ENCODE data around the gene ARMH4.

ARMH4 gene

DNA sequence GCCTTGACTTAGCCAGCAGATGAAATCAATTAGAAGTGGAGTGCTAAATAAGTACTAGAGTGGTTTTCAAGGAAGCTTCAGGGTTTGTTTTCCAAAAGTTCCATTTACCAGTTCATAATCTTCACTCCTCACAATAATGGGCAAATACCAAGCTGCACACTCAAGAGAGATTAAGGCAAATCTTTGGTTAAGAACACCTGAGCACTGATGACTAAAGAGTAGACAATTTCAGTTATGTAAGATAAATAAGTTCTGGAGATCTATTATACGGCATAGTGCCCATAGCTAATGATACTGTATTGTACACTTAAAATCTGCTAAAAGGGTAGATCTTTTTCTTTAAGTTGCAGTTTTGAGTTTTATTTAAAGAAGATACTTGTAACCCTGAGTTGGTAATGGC lies 125.0 kb downstream of the ARMH4 start:
- DNase-seq: no peak

DNA sequence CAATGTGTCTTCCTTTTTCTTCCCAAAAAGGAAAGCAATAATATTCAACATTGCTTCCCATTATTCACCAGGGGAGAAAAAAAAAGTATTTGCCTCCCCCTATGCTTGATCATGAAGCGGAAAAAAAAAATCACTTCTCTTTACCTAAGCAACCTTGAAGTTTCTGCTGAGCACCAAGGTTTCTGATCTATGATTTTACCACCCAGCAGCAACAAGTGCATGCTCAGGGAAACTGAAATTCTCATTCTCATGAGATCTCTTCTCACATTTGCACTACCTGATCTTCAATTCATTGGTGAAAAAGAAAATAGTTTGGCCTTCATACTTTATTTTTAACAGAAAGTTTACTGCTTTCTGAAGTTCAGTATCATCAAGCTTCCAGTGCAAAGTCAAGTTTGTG lies 125.8 kb downstream of the ARMH4 start:
- DNase-seq: no peak

DNA sequence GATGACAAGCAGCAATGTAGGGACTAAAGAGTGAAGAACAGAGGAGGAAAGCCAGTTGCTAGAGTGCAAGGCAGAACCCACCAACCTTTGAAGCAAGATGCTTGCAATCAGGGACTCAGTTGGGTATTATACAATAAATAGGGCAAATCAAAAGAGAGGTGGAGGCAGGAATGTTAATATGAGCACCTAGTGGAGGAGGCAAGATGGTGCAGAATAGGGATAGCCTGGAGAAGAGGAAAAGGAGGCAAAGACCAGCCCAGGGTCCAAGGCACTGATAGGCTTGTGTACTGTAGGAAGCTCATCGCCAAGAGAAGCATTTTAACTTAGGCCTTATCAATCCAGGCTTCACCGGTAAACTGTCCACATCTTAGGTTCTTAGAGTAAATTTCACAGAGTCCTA lies 137.2 kb downstream of the ARMH4 start:
- no peak for DNase-seq

GRCh38 chr14:58002618-58003017 lies 149.4 kb downstream of the ARMH4 start:
- no peak for DNase-seq

DNA sequence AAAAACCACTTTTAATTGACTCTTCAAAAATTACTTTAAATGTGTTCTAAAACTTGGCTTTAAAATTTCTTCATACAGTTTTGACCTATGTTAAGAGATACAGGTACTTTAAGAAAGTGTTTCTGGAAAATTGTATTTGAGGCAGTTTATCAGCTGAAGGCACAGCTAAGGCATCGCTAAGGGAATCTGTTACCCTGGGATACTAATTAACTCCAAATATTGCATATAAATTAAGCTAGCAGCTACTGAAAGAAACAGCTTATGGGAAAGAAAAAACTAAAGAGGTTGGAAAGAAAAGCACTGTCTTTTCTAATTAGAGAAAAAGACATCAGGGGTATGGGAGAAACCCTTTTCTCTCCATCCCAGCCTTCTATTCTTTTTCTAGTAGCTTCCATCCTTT lies 152.0 kb downstream of the ARMH4 start:
- DNase-seq: no peak

DNA sequence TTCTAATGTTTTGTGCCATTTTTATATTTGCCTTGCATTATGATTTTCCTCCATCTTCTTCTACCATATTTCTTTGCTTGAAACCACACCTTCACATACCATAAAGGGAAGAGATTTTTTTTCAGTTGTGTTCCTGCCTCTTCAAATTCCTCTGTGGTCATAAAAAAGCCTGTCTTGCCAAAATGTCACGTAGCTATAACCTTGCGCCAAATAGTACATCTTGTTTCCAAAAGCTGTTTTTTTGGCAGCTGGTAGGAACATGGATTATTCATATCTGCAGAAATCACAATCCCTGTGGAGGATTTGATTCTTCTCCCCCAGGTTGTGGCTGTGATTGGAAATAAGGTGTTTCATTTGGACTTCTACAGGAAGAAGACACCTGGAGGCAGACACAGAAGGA lies 152.5 kb downstream of the ARMH4 start:
- DNase-seq: no peak

- DNase-seq: no peak
Observed at GRCh38 chr14:57998766-57999165, 153.2 kb downstream of the ARMH4 start.

GRCh38 chr14:57991353-57991752 lies 160.7 kb downstream of the ARMH4 start:
- no peak for DNase-seq

DNA sequence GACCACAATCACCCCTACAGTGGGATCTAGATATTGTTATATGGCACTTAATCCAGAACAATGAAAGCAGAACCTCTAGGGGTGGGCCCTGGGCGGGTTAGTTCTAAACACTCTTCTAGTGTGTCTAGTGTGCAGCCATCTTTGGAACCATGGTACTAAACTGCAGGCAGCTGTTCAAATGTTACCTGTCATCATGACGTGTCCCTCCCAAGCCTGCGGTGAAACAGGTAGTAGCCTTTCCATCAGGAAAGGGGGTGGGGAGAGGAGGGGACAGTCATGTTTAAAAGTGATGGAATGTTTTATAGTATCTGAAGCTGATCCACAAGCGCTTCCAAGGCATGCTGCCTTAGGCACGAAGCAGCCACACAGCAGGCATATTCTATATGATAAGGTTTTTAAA lies 163.6 kb downstream of the ARMH4 start:
- no peak for DNase-seq

DNA sequence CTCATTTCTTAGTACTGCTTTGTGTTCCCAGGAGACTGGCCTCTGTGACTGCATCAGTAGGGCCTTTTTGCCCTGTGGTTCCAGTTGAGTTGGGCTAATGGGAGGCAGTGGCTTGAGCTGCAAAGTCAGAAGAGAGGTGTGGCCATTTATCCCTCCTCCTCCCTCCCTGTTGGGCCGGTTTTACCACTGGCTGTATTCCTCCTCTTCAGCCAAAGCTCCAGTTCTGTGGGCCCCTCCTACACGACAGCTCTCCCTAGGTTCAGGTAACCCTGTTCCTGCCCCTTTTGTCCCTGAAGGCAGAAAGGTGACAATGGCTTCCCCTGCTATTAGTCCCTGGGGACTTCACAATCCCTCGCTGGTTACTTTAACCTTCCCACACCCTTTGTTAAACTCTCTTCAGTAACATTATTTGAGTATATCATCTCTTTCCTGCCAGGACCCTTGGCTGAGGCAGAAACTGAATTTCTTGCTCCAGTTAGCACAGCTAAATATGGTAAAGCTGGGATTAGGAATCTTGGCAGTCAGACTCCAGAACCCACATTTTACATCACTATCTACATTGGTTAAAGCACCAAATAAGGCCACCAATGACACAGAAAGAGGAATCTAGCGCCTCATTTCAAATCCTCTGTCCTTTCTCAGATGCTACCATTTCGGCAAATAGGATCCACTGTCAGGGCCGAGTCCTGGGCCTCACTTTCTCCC lies 164.3 kb downstream of the ARMH4 start:
- DNase-seq: no peak

GRCh38 chr14:57987051-57987450 lies 165.0 kb downstream of the ARMH4 start:
- no peak for DNase-seq

GRCh38 chr14:57982804-57983634 lies 169.0 kb downstream of the ARMH4 start:
- DNase-seq: no peak

DNA sequence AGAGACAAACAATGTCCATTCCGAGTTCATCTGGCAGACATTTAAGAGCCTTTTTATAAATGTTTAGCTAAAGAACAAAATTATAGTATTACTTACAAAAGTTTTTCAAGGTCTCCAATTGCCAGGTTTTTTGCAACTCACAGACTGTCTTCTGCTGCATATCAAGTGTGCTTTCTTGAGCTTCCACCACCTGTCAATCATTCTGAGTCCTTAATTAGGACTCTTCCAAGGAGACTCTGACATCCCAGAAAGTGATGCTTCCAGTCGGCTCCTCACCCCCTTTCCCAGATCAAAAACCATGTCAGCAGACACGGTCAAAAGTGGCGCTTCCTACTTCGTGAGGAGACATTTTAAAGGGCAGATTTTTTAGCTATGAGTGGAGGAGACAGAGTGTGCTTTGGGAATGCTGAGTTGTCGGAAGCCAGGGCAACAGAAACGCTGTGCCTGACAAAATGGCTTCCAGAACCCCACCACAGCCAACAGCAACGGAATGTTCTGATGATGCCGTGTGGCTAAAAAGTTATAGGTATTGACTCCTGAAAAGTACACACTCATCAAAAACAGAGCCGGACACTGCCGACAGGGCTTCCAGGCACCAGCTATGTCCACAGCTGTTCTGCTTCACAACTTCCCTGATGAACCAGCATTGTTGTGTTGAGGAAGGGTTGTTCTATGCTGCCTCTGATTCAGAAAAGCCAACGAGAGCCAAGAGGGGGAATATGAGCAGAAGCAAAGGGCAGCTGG lies 170.0 kb downstream of the ARMH4 start:
- DNase-seq: no peak

DNA sequence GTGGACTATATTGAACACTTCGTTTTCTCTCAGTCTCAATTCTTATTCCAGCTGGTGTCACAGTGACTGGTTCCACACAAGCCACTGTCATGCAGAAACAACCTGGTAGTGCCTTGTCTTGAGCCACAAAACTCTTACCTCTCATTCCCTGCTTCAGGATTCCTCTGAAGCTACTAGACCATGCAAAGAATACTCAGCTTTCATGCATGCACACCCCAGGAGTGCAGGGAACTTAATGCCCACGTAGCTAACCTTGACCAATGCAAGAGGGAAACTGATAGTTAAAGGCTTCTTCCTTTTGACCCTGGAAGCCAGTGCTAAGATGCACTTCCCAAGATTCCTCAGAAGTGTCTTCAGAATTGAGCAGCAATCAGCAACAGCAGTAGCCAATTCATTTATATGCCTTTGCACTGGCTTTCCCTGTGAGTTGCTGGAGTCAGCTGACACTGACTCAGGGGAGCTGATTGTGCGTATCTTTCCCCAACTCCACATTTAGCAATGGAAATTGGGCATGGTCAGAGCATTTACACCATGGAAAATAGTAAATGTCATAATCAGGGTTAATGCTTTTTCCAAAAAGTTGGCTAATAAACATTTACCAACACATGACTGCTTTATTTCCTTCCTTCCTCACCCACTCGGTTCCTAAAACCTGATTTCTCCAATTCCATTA lies 172.5 kb downstream of the ARMH4 start:
- no peak for DNase-seq

GRCh38 chr14:57976701-57977100 lies 175.3 kb downstream of the ARMH4 start:
- no peak for DNase-seq

DNA sequence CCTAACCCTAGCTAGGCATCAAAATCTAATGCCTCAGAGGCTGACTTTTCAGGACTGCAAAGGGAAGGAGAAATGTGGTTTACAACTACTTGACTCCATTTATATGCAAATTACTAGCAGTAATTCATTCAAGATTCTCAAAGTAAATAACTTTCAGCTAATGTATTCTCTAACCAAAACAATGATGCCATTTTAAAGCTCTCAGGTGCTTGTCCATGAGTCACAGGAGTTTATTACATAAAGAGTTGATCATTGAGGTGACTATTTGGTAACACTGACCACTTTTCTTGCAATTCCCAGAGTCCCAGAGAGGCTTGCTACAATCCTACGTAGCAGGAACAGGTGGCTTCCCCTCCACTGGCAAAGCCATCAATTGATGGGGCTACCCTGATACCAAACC lies 177.1 kb downstream of the ARMH4 start:
- no peak for DNase-seq

- DNase-seq: no peak
Observed at GRCh38 chr14:57970594-57970993, 181.4 kb downstream of the ARMH4 start.

GRCh38 chr14:57970175-57970574 lies 181.8 kb downstream of the ARMH4 start:
- no peak for DNase-seq

GRCh38 chr14:57963071-57963470 lies 188.9 kb downstream of the ARMH4 start:
- no peak for DNase-seq

GRCh38 chr14:57962325-57963035 lies 189.5 kb downstream of the ARMH4 start:
- no peak for DNase-seq

DNA sequence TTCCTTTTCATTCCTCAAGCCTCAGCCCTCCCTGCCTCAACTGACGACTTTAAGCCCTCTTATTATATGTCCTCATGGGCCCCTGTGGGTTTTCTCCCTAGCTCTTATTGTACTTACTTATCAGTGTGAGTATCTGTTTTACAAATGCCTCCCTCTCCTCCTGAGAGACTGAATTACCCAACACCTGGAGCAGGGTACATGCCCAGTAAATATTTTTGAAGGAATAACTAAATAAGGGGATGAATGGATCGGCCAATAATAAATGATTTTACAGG lies 190.3 kb downstream of the ARMH4 start:
- no peak for DNase-seq

DNA sequence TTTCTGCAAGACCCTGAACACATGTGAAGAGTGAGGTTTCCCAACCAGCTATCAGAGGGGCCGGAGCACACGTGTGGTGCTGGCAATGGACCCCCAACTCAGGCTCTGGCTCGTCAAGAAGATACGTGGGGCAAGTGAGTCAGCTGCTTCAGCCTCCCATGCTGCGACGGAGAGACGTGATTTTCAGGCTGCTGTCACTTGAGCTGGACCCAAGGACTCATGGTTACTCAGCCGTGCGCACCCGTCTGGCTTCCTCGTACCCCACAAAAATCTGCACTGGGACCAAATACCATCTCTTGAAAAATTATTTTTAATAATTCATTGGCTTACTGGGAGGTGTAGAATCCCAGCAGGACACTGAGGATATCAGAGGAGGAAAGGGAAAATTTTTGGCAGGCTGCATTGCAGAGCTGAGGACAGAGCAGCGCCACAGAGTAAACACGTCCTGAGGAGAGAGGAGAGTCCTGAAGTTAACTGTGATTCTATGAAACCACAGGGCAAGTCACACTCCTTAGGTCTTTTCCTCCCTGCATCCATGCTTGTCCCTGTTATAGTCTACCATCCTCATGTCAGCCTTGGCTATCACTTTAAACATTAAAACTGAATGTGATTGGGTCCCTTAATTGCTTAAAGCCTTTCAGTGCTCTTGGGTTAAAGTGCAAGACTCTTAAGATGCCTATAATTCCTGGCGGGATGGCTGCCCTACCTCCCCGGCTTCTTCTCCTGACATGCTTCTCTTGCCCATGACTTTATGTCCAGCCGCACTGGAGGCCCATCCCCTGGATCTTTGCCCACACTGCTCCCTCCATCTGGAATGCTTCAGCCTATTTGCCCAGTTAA lies 190.8 kb downstream of the ARMH4 start:
- DNase-seq: no peak

Measured in activated T-cell treated with anti-CD3 and anti-CD28 coated beads for 4 hours (primary cell).